ENCODE results near the gene ZNF561.
"Not testable (repeated sequence)": the region's sequence is repeated elsewhere in the genome, so short reads cannot be mapped to it uniquely, and the experiment has no call there.

ZNF561 gene

DNA sequence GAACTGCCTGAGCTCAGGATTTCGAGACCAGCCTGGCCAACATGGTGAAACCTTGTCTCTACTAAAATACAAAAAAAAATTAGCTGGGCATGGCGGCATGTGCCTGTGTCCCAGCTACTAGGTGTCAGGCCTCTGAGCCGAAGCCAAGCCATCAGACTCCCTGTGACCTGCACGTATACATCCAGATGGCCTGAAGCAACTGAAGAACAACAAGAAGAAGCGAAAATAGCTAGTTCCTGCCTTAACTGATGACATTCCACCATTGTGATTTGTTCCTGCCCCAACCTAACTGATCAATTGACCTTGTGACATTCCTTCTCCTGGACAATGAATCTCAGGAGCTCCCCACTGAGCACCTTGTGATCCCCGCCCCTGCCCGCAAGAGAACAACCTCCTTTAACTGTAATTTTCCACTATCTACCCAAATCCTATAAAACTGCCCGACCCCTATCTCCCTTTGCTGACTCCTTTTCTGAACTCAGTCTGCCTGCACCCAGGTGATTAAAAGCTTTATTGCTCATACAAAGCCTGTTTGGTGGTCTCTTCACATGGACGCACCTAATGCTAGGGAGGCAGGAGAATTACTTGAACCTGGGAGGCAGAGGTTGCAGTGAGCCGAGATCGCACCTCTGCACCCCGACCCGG is 38.8 kb downstream of the ZNF561 start:
- DNase-seq = not testable (repeated sequence)

DNA sequence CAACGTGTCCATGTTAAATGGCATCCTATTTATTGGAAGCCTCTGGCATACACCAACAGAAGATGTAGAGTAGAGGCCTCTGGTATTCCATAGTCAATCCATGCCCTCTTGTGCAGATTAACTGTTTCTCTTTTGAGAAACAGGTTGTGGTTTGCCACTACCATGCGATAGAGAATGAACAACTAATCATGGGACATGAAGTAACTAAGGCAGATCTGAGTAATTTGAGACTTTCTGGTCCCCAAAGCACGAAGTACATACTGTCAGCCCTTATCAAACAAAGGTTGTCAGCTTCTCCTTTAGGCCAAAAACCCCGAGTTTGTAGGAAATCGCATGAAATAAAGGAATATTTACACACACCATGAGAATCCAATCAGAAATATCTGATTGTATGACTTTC is 40.3 kb downstream of the ZNF561 start:
- no peak for DNase-seq

- DNase-seq = no peak
Measured at GRCh38 chr19:9570255-9570654, 50.8 kb downstream of the ZNF561 start.

DNA sequence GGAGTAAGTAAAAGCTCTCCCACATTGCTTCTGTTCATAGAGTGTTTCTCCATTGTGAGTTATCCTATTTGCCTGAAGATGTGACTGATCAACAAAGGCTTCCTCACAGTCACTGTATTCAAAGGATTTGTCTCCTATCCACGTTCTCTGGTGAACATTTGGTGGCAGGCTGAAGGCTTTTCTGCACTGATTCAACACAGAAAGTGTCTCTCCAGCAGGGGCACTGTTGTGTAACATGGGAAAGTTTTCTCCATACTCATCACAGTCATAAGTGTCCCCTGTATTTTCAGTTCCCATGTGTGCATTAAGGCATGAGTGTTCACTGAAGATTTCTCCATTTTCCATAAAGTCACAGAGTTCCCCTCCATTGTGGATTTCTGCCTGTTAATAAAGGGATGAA is 54.3 kb downstream of the ZNF561 start:
- DNase-seq = no peak

DNA sequence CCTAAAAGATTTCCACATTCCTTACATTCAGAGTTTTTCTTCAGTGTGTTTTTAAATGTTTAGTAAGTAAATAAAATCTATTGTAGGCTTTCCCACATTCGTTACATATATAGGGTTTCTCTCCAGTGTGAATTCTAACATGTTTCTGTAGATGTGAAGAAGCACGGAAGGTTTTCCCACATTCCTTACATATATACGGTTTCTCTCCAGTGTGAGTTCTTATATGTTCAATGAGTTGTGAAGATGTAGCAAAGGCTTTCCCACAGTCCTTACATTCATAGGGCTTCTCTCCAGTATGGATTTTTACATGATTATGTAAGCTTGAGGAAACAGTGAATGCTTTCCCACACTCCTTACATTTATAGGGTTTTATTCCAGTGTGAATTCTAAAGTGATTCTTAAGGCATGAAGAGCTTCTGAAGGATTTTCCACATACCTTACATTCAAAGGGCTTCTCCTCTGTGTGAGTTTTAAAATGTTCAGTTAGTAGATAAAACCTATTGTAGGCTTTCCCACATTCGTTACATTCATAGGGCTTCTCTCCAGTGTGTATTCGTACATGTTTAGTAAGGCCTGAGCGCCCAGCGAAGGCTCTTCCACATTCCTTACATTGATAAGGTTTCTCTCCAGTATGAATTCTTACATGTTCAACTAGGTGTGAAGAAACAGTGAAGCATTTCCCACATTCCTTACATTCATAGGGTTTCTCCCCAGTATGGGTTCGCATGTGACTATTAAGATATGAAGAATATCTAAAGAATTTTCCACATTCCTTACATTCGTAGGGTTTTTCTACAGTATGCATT is 54.9 kb downstream of the ZNF561 start:
- no peak for DNase-seq

Data from nucleus accumbens (tissue), 56 donors.